Panc1 (cell line): ENCODE results near the gene NDUFV1.

ENCODE experiments used
- POLR2AphosphoS5 ChIP-seq: IDR thresholded peaks from 2 replicates; pipeline ENCODE4 v1.6.1; 2012; ENCODE audit warnings: mild to moderate bottlenecking, low read depth, low read length, moderate library complexity
- SIN3A ChIP-seq: IDR thresholded peaks from 2 replicates; pipeline ENCODE4 v1.6.1; 2012; ENCODE audit warnings: low read depth, mild to moderate bottlenecking, low read length, moderate library complexity, borderline replicate concordance; ENCODE audit not compliant: insufficient read depth
- TCF7L2 ChIP-seq: IDR thresholded peaks from 2 replicates; pipeline ENCODE4 v1.6.1; 2011; ENCODE audit warnings: mild to moderate bottlenecking, low read depth, low read length, inconsistent platforms
- TF ChIP-seq, protein P1 (sequence below): fragments of 450-650 bp; IDR thresholded peaks from 2 replicates; pipeline ENCODE4 v1.5.1; 2017; ENCODE audit warnings: mild to moderate bottlenecking
- TF ChIP-seq, protein P2 (sequence below), 2 experiments: IDR thresholded peaks; 2 replicates each; pipeline ENCODE4 v1.6.1; 2011 to 2012; ENCODE audit warnings: low read depth in 2 of 2, control low read depth in 1 of 2, low read length in 1 of 2, mild to moderate bottlenecking in 1 of 2, moderate library complexity in 1 of 2; ENCODE audit not compliant: insufficient read depth in 1 of 2

DNA sequence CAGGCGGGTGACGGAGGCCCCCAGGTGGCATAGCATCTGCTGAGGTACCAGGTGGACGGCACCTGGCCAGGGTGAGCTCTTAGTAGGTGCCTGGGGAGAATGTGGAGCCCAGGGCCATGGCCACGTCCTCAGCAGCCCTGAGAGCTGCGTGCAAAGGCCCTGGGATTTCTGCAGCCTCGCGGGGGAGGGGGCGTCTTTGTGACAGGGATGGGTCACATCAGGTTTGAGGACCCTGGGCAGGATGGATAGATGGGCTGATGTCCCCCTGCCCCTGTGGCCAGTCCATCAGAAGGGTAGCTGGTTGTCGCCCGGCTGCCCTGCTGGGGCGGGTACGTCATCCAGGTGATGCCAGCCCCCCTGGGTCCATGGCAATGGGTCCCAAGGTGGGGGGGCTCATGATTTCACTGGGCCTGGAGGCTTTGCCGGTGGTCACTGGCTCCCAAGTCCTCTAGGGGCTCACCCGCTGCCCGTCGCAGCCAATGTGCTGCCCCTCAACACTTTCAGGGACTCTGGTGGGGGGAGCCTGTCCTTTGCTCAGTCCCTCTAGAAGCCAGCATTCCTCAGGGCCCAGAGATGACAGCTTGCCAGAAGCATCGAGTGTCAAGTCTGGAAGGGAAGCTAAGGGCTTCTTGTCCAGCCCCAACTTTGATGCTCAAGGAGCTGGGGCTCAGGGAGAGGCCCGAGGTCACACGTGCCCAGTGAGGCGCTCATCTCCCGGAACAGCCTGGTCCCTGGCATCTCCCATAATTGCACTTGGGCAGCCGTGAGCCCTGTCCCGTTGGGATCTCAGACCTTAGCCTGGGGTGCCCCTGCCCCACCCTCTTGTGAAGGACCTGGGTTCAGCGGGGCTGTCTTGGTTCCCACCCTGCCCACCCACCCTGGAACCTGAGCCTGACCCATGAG, 32.0 kb downstream of the NDUFV1 start:
- TF ChIP-seq, protein P1, sequence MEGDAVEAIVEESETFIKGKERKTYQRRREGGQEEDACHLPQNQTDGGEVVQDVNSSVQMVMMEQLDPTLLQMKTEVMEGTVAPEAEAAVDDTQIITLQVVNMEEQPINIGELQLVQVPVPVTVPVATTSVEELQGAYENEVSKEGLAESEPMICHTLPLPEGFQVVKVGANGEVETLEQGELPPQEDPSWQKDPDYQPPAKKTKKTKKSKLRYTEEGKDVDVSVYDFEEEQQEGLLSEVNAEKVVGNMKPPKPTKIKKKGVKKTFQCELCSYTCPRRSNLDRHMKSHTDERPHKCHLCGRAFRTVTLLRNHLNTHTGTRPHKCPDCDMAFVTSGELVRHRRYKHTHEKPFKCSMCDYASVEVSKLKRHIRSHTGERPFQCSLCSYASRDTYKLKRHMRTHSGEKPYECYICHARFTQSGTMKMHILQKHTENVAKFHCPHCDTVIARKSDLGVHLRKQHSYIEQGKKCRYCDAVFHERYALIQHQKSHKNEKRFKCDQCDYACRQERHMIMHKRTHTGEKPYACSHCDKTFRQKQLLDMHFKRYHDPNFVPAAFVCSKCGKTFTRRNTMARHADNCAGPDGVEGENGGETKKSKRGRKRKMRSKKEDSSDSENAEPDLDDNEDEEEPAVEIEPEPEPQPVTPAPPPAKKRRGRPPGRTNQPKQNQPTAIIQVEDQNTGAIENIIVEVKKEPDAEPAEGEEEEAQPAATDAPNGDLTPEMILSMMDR, result no peak
- TF ChIP-seq POLR2AphosphoS5 (no peak), TCF7L2 (no peak), SIN3A (no peak)
- TF ChIP-seq, protein P2, sequence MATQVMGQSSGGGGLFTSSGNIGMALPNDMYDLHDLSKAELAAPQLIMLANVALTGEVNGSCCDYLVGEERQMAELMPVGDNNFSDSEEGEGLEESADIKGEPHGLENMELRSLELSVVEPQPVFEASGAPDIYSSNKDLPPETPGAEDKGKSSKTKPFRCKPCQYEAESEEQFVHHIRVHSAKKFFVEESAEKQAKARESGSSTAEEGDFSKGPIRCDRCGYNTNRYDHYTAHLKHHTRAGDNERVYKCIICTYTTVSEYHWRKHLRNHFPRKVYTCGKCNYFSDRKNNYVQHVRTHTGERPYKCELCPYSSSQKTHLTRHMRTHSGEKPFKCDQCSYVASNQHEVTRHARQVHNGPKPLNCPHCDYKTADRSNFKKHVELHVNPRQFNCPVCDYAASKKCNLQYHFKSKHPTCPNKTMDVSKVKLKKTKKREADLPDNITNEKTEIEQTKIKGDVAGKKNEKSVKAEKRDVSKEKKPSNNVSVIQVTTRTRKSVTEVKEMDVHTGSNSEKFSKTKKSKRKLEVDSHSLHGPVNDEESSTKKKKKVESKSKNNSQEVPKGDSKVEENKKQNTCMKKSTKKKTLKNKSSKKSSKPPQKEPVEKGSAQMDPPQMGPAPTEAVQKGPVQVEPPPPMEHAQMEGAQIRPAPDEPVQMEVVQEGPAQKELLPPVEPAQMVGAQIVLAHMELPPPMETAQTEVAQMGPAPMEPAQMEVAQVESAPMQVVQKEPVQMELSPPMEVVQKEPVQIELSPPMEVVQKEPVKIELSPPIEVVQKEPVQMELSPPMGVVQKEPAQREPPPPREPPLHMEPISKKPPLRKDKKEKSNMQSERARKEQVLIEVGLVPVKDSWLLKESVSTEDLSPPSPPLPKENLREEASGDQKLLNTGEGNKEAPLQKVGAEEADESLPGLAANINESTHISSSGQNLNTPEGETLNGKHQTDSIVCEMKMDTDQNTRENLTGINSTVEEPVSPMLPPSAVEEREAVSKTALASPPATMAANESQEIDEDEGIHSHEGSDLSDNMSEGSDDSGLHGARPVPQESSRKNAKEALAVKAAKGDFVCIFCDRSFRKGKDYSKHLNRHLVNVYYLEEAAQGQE (IDR thresholded peaks at IDR 0.05; ENCODE audit: insufficient read depth in 1 of 2, low read depth in 2 of 2, low read length in 1 of 2), result no peak
